SU-DHL-6 (cell line): ENCODE measurements around the gene EDARADD.

Experiments used
- H2AFZ ChIP-seq: fragments of 200-600 bp; sonication (generic); 2 replicates; pipeline ENCODE4 v1.6.1; 2014; ENCODE audit warnings: low read depth, mild to moderate bottlenecking, moderate library complexity, mixed read lengths, antibody characterized with exemption, low read length; ENCODE audit not compliant: severe bottlenecking
- H3F3A ChIP-seq: fragments of 200-600 bp; shearing (Covaris generic); 2 replicates; pipeline ENCODE4 v1.6.0; 2016; ENCODE audit warnings: antibody characterized with exemption, mild to moderate bottlenecking; ENCODE audit not compliant: insufficient read depth
- H3K27ac ChIP-seq: fragments of 200-600 bp; sonication (generic); 2 replicates; pipeline ENCODE4 v1.5.1; 2016; ENCODE audit warnings: low read depth, mild to moderate bottlenecking, low read length, moderate library complexity, mixed read lengths
- H3K27me3 ChIP-seq: fragments of 200-600 bp; sonication (generic), shearing (Covaris generic); 2 replicates; pipeline ENCODE4 v1.6.0; 2014; ENCODE audit warnings: mild to moderate bottlenecking, low read length
- H3K36me3 ChIP-seq: fragments of 200-600 bp; sonication (generic); 2 replicates; pipeline ENCODE4 v1.6.1; 2014; ENCODE audit warnings: mild to moderate bottlenecking, low read length, mixed read lengths
- H3K4me2 ChIP-seq: fragments of 300-600, 200-600 bp; shearing (Covaris generic), sonication (generic); 2 replicates; pipeline ENCODE4 v1.6.0; 2014; ENCODE audit warnings: low read length, low read depth, mild to moderate bottlenecking; ENCODE audit not compliant: poor library complexity, severe bottlenecking
- H3K4me3 ChIP-seq: fragments of 200-600 bp; sonication (generic); 2 replicates; pipeline ENCODE4 v1.5.1; 2014; ENCODE audit warnings: antibody characterized with exemption, low read length, mild to moderate bottlenecking, mixed read lengths; ENCODE audit not compliant: insufficient read depth, poor library complexity, severe bottlenecking
- H3K79me2 ChIP-seq: fragments of 200-600 bp; sonication (generic); 2 replicates; pipeline ENCODE4 v1.6.1; 2014; ENCODE audit warnings: mild to moderate bottlenecking, low read length, moderate library complexity; ENCODE audit not compliant: insufficient read depth
- H3K9ac ChIP-seq: fragments of 200-600 bp; sonication (generic); 2 replicates; pipeline ENCODE4 v1.7.0; 2014; ENCODE audit warnings: mild to moderate bottlenecking, low read length
- H3K9me2 ChIP-seq: fragments of 200-600 bp; sonication (generic); replicated peaks from 2 replicates; pipeline ENCODE4 v1.6.1; 2014; ENCODE audit warnings: low read length; ENCODE audit not compliant: insufficient read depth
- H3K9me3 ChIP-seq: fragments of 200-600 bp; sonication (generic); 2 replicates; pipeline ENCODE4 v1.6.1; 2014; ENCODE audit warnings: low read length, mixed read lengths; ENCODE audit not compliant: insufficient read depth
- H4K20me1 ChIP-seq: fragments of 200-600 bp; sonication (generic); 2 replicates; pipeline ENCODE4 v1.6.1; 2014; ENCODE audit warnings: low read depth, mild to moderate bottlenecking, antibody characterized with exemption, low read length, moderate library complexity, mixed read lengths
- CTCF ChIP-seq: fragments of 200-600 bp; sonication (generic); IDR thresholded peaks from one replicate; pipeline ENCODE4 v1.5.1; 2017; ENCODE audit warnings: antibody characterized with exemption, mild to moderate bottlenecking, low read length, moderate library complexity; ENCODE audit not compliant: insufficient read depth, poor library complexity, severe bottlenecking
- EZH2phosphoT487 ChIP-seq: fragments of 200-600 bp; sonication (generic), shearing (Covaris generic); conservative IDR thresholded peaks from 2 replicates; pipeline ENCODE4 v1.6.1; 2018; ENCODE audit warnings: mild to moderate bottlenecking, antibody characterized with exemption, low read length, moderate library complexity, mixed read lengths

The EDARADD gene

GRCh38 chr1:236393681-236394481 is at the start of gene EDARADD:
EDARADD (plus strand) TSS chr1:236394286; CDS start chr1:236394445, 159 bp downstream.
- no peak within 1 kb of the TSS for H3K9ac ChIP-seq

GRCh38 chr1:236345728-236346127 is 48.4 kb upstream of the EDARADD start:
- Histone ChIP-seq H3K27me3 (no peaks in the 10 kb centered on the region), H3K27ac (no peak overlapping the region), H2AFZ (no peak overlapping the region), H4K20me1 (no peaks in the 10 kb centered on the region), H3K9ac (no peak overlapping the region), H3K36me3 (no peaks in the 10 kb centered on the region), H3K9me2 (no peaks in the 10 kb centered on the region), H3F3A (no peaks in the 10 kb centered on the region), H3K4me3 (no peak overlapping the region), H3K9me3 (no peaks in the 10 kb centered on the region), H3K4me2 (no peak overlapping the region), H3K79me2 (no peaks in the 10 kb centered on the region)
- no peak for TF ChIP-seq EZH2phosphoT487

More at GRCh38 chr1:236393681-236394481, at the start of gene EDARADD:
- TF ChIP-seq CTCF (no peak), EZH2phosphoT487 (no peak)
- Histone ChIP-seq H3K9me3 (no peaks in the 10 kb centered on the region), H3K79me2 (no peaks in the 10 kb centered on the region), H3K9me2 (no peaks in the 10 kb centered on the region), H3K36me3 (no peaks in the 10 kb centered on the region), H2AFZ (no peak within 1 kb of the TSS), H3K27ac (no peak within 1 kb of the TSS), H3F3A (no peaks in the 10 kb centered on the region), H3K4me2 (no peak within 1 kb of the TSS), H4K20me1 (no peaks in the 10 kb centered on the region), H3K4me3 (no peak within 1 kb of the TSS), H3K27me3 (no peaks in the 10 kb centered on the region)

- Histone ChIP-seq H3K9ac (no peak overlapping the region), H3F3A (no peaks in the 10 kb centered on the region), H3K27me3 (no peaks in the 10 kb centered on the region), H3K27ac (no peak overlapping the region), H2AFZ (no peak overlapping the region), H4K20me1 (no peaks in the 10 kb centered on the region), H3K9me3 (no peaks in the 10 kb centered on the region), H3K9me2 (no peaks in the 10 kb centered on the region), H3K79me2 (no peaks in the 10 kb centered on the region), H3K4me2 (no peak overlapping the region), H3K4me3 (no peak overlapping the region), H3K36me3 (no peaks in the 10 kb centered on the region)
- TF ChIP-seq CTCF, result no peak
- TF ChIP-seq EZH2phosphoT487, result no peak
Observed at GRCh38 chr1:236348071-236348470, 46.0 kb upstream of the EDARADD start.

GRCh38 chr1:236350308-236350707 is 43.8 kb upstream of the EDARADD start:
- no peak overlapping the region for H3K9ac ChIP-seq
- no peaks in the 10 kb centered on the region for H3K79me2 ChIP-seq
- no peaks in the 10 kb centered on the region for H3F3A ChIP-seq
- H2AFZ ChIP-seq, result no peak overlapping the region
- H3K4me2 ChIP-seq, result no peak overlapping the region
- no peaks in the 10 kb centered on the region for H4K20me1 ChIP-seq
- no peaks in the 10 kb centered on the region for H3K27me3 ChIP-seq
- no peak for TF ChIP-seq EZH2phosphoT487
- no peak for TF ChIP-seq CTCF
- H3K36me3 ChIP-seq, result no peaks in the 10 kb centered on the region
- no peak overlapping the region for H3K27ac ChIP-seq
- no peaks in the 10 kb centered on the region for H3K9me2 ChIP-seq
- H3K4me3 ChIP-seq, result no peak overlapping the region
- H3K9me3 ChIP-seq, result no peaks in the 10 kb centered on the region
